SK-N-SH (cell line): ENCODE results near the gene GLOD4.

Source experiments
- FOSL2 ChIP-seq: IDR thresholded peaks from 2 replicates; pipeline ENCODE4 v1.4.0; 2012; ENCODE audit warnings: low read depth, mild to moderate bottlenecking, moderate library complexity, borderline replicate concordance
- MAX ChIP-seq: IDR thresholded peaks from 2 replicates; pipeline ENCODE4 v1.4.0; 2012; ENCODE audit warnings: low read depth
- RCOR1 ChIP-seq: fragments of 150-350 bp; IDR thresholded peaks from 2 replicates; pipeline ENCODE4 v1.6.1; 2017; ENCODE audit warnings: antibody characterized with exemption, low read length
- USF2 ChIP-seq: fragments of 150-350 bp; IDR thresholded peaks from 2 replicates; pipeline ENCODE4 v1.6.1; 2017; ENCODE audit warnings: antibody characterized with exemption, low read length, low read depth, borderline replicate concordance
- ZBTB33 ChIP-seq: IDR thresholded peaks from 2 replicates; pipeline ENCODE4 v1.4.0; 2012; ENCODE audit warnings: low read depth, borderline replicate concordance
- TF ChIP-seq, protein P1 (sequence below): fragments of 200-600 bp; sonication (generic); IDR thresholded peaks from 2 replicates; pipeline ENCODE4 v1.6.1; 2017; ENCODE audit warnings: antibody characterized with exemption, mild to moderate bottlenecking, moderate library complexity

DNA sequence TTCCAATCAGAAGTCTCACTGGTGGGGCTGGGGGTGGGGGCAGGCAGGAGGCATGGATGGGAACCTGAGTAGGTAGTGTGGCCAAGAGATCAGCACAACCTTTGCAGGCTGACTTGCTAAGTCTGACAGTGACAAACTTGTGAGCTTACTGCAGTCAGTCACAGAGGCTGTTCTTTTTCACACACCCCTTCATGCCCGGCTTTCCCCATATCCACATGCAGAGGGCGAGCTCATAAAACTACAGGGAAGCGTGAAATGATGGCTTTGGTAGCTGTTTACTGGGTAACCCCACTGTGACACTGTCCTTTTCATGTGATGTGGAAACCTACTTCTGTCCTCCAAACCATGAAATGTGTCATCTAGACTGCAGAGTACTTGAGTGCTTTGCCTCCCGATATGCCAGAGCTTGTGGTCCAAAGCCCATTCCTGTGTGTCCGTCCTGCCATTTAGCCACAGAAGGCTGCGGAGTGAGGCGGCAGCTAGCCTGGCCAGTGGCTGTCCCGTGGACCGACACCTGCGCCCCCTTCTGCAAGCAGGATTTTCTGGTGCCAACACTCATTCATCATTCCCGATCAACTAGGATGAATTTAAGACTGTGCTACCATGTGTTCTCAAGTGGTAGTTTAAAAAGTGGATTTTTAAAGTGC is 39.8 kb downstream of the GLOD4 start:
- TF ChIP-seq USF2: no peak
- TF ChIP-seq, protein P1, sequence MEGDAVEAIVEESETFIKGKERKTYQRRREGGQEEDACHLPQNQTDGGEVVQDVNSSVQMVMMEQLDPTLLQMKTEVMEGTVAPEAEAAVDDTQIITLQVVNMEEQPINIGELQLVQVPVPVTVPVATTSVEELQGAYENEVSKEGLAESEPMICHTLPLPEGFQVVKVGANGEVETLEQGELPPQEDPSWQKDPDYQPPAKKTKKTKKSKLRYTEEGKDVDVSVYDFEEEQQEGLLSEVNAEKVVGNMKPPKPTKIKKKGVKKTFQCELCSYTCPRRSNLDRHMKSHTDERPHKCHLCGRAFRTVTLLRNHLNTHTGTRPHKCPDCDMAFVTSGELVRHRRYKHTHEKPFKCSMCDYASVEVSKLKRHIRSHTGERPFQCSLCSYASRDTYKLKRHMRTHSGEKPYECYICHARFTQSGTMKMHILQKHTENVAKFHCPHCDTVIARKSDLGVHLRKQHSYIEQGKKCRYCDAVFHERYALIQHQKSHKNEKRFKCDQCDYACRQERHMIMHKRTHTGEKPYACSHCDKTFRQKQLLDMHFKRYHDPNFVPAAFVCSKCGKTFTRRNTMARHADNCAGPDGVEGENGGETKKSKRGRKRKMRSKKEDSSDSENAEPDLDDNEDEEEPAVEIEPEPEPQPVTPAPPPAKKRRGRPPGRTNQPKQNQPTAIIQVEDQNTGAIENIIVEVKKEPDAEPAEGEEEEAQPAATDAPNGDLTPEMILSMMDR: no peak
- no peak for TF ChIP-seq ZBTB33
- TF ChIP-seq MAX: no peak
- no peak for TF ChIP-seq FOSL2
- no peak for TF ChIP-seq RCOR1
